Liver (tissue), 9 donors: ENCODE results near the gene ARF1. TPM values are rescaled to one million over a fixed set of nuclear protein-coding genes. Genes with fewer than 3 reads are reported as not detected.

Source experiments
- DNase-seq: peaks from one replicate; pipeline ENCODE4 v3.0.0-alpha.2; 2017; ENCODE audit warnings: low spot score
- H3K27ac ChIP-seq, 2 donors: one replicate each; pipeline ENCODE4 v1.7.0; 2013; ENCODE audit warnings: inconsistent platforms in 2 of 2, low read length in 2 of 2, control low read depth in 1 of 2, low read depth in 1 of 2, mild to moderate bottlenecking in 1 of 2
- H3K27me3 ChIP-seq, 4 donors: one replicate each; pipeline versions ENCODE4 v1.6.1 to v1.7.0; 2013; ENCODE audit warnings: low read length in 3 of 4, inconsistent platforms in 1 of 4, mild to moderate bottlenecking in 1 of 4, moderate library complexity in 1 of 4; ENCODE audit not compliant: control insufficient read depth in 4 of 4, insufficient read depth in 4 of 4
- H3K36me3 ChIP-seq, 4 donors: one replicate each; pipeline versions ENCODE4 v1.6.1 to v1.7.0; 2013; ENCODE audit warnings: low read length in 3 of 4, mild to moderate bottlenecking in 3 of 4, low read depth in 1 of 4, moderate library complexity in 1 of 4; ENCODE audit not compliant: control insufficient read depth in 4 of 4, insufficient read depth in 3 of 4
- H3K4me1 ChIP-seq, 4 donors: one replicate each; pipeline versions ENCODE4 v1.6.1 to v1.7.0; 2013; ENCODE audit warnings: low read length in 3 of 4, mild to moderate bottlenecking in 3 of 4, moderate library complexity in 1 of 4; ENCODE audit not compliant: control insufficient read depth in 4 of 4, insufficient read depth in 4 of 4
- H3K4me3 ChIP-seq, 3 donors: one replicate each; pipeline versions ENCODE4 v1.6.1 to v1.7.0; 2013; ENCODE audit warnings: low read length in 3 of 3, control low read depth in 1 of 3, low read depth in 1 of 3, mild to moderate bottlenecking in 1 of 3
- H3K9ac ChIP-seq, 2 donors: one replicate each; pipeline ENCODE4 v1.7.0; 2013; ENCODE audit warnings: low read length in 2 of 2, mild to moderate bottlenecking in 2 of 2, moderate library complexity in 2 of 2, control low read depth in 1 of 2, low read depth in 1 of 2
- H3K9me3 ChIP-seq, 4 donors: one replicate each; pipeline versions ENCODE4 v1.6.1 to v1.7.0; 2013; ENCODE audit warnings: low read length in 3 of 4; ENCODE audit not compliant: control insufficient read depth in 4 of 4
- ATF3 ChIP-seq: IDR thresholded peaks from 2 replicates; pipeline ENCODE4 v1.6.1; 2016; ENCODE audit warnings: antibody characterized with exemption
- CTCF ChIP-seq: fragments of 150-350 bp; IDR thresholded peaks from 2 replicates; pipeline ENCODE4 v1.5.1; 2017; ENCODE audit warnings: improper control_type of control experiment, low read depth, low read length; ENCODE audit not compliant: missing input control
- GABPA ChIP-seq, 2 donors: IDR thresholded peaks in 1 of 2; conservative IDR thresholded peaks in 1 of 2; 2 replicates each; pipeline ENCODE4 v1.6.1; 2016; ENCODE audit warnings: antibody characterized with exemption in 2 of 2, mild to moderate bottlenecking in 1 of 2, moderate library complexity in 1 of 2
- NR2F2 ChIP-seq: IDR thresholded peaks from 2 replicates; pipeline ENCODE4 v1.6.1; 2016; ENCODE audit warnings: antibody characterized with exemption
- RAD21 ChIP-seq, 2 donors: IDR thresholded peaks; 2 replicates each; pipeline ENCODE4 v1.6.1; 2016; ENCODE audit warnings: antibody characterized with exemption in 2 of 2, mild to moderate bottlenecking in 2 of 2
- REST ChIP-seq: IDR thresholded peaks from 2 replicates; pipeline ENCODE4 v1.6.1; 2016; ENCODE audit warnings: antibody characterized with exemption, mild to moderate bottlenecking
- RXRA ChIP-seq, 2 donors: IDR thresholded peaks; 2 replicates each; pipeline ENCODE4 v1.6.1; 2017 to 2018; ENCODE audit warnings: antibody characterized with exemption in 2 of 2, mild to moderate bottlenecking in 1 of 2
- YY1 ChIP-seq: IDR thresholded peaks from 2 replicates; pipeline ENCODE4 v1.6.1; 2016; ENCODE audit warnings: antibody characterized with exemption, mild to moderate bottlenecking
- WGBS: extraction: QIAGEN DNeasy Blood & Tissue Kit; methylation state at CpG from one replicate; pipeline ENCODE4 v1.1.7; 2013; 5-methylcytosine and 5-hydroxymethylcytosine counted together
- polyA plus RNA-seq, 2 donors: library from polyadenylated mRNA; stranded (reverse) in 1 of 2; unstranded in 1 of 2; fragments of 200-250 nt in 1 of 2; fragments of >200 nt in 1 of 2; fragmentation: Nextera tagmentation in 1 of 2; extraction: Ambion mirVana in 1 of 2; gene quantifications; one replicate each; pipeline versions ENCODE4 v1.2.1 to v1.2.3, GENCODE V29; 2013 to 2015
- total RNA-seq, 2 donors: library from RNA; depleted of rRNA; stranded (reverse); fragments of >200 nt; gene quantifications; one replicate each; pipeline ENCODE4 v1.2.3, GENCODE V29; 2014
- donor health status: healthy.
- donor health status: healthy.
- donor health status: healthy.
- donor health status: healthy.
- donor health status: healthy.

The ARF1 gene
- total RNA-seq (100 to 1,000 TPM; 151 to 208 TPM), polyA plus RNA-seq (100 to 1,000 TPM; 217 to 282 TPM)

GRCh38 chr1:228082214-228082917 lies at the start of gene ARF1:
TSS of gene ARF1 (plus strand) at chr1:228082708. CDS start at chr1:228097115, 14,407 bp downstream.
- Histone ChIP-seq H3K4me1 (peaks cover 19 to 45% (median 37%) of the 10 kb centered on the region in 4 donors), H3K4me3 (peak within 1 kb of the TSS; percentile 88 to 96 (median 89)), H3K9ac (peak within 1 kb of the TSS; percentile 88 to 99), H3K27me3 (no peaks in the 10 kb centered on the region), H3K9me3 (no peaks in the 10 kb centered on the region), H3K36me3 (peaks cover 0 to 2% (median 0%) of the 10 kb centered on the region in 4 donors), H3K27ac (peak within 1 kb of the TSS; percentile 90 to 93)
- peak; percentile 95 for DNase-seq
- WGBS = under 1% methylated on average over 87 of the region's 87 CpGs
- TF ChIP-seq YY1 (peak; percentile 96), REST (no peak), CTCF (peak; percentile 32), RAD21 (IDR thresholded peaks at IDR 0.05) (no peak)

- Histone ChIP-seq H3K27me3 (peaks cover 0 to 5% (median under 1%) of the 10 kb centered on the region in 4 donors), H3K36me3 (no peaks in the 10 kb centered on the region), H3K4me1 (peaks cover 0 to 8% (median 4%) of the 10 kb centered on the region in 4 donors), H3K27ac (no peak overlapping the region), H3K4me3 (no peak overlapping the region), H3K9ac (no peak overlapping the region), H3K9me3 (no peaks in the 10 kb centered on the region)
- 70% methylated on average over 2 of the region's 2 CpGs for WGBS
- DNase-seq = no peak
- TF ChIP-seq NR2F2 (no peak), GABPA (IDR thresholded peaks at IDR 0.05 in 1 of 2, conservative IDR thresholded peaks at IDR 0.05 in 1 of 2) (no peak), REST (no peak), RXRA (IDR thresholded peaks at IDR 0.05) (no peak), ATF3 (no peak)
These were observed 49.1 kb upstream of the ARF1 start for GRCh38 chr1:228033376-228033775.
